A549 (cell line): Measurements from ENCODE around the gene ACO1. TPM values are rescaled to one million over a fixed set of nuclear protein-coding genes. Genes with fewer than 3 reads are reported as not detected.
"Not testable (repeated sequence)": the region's sequence is repeated elsewhere in the genome, so short reads cannot be mapped to it uniquely, and the experiment has no call there.

Source experiments
- ATAC-seq, 2 experiments: fragments of 200-7000 bp in 1 of 2; fragments of >200 bp in 1 of 2; cut with Nextera tagmentation in 1 of 2; cut with Tn5 transposase in 1 of 2; 3 replicates each; pipeline versions ENCODE4 v1.8.0 to v1.9.1; 2018 to 2020; ENCODE audit warnings: mild to moderate bottlenecking in 1 of 2, moderate library complexity in 1 of 2
- CTCF ChIA-PET: fragments of 300-600 bp; sonication (Branson Sonifier 250); formaldehyde crosslinking; extraction: SDS; loops from one replicate; lab custom pipeline; 2021; ENCODE audit warnings: antibody characterized with exemption, inconsistent platforms; lab: Yijun Ruan, JAX
- POLR2A ChIA-PET: fragments of 350-600 bp; formaldehyde crosslinking; extraction: SDS; loops from one replicate; lab custom pipeline; 2021; ENCODE audit warnings: antibody characterized with exemption, inconsistent platforms; lab: Yijun Ruan, JAX
- DNase-seq, 2 experiments: peaks; one replicate each; pipeline versions ENCODE4 v3.0.0 to v3.0.0-alpha.2; 2011 to 2016; ENCODE audit warnings: low read depth in 1 of 2, low spot score in 1 of 2
- FAIRE-seq: peaks from 2 replicates; lab custom pipeline; 2011; peaks lifted over from hg19 to GRCh38; lab: Jason Lieb, UNC
- H3K27ac ChIP-seq, 2 experiments: fragments of >200 bp; sonication (Bioruptor Twin); formaldehyde crosslinking; 3 replicates each; pipeline ENCODE4 v1.5.1; 2016 to 2017
- H3K4me1 ChIP-seq: fragments of >200 bp; sonication (Bioruptor Twin); formaldehyde crosslinking; 3 replicates; pipeline ENCODE4 v1.6.1; 2016
- H3K4me2 ChIP-seq: fragments of >200 bp; sonication (Bioruptor Twin); formaldehyde crosslinking; 3 replicates; pipeline ENCODE4 v1.6.1; 2016
- H3K4me3 ChIP-seq: fragments of >200 bp; sonication (Bioruptor Twin); formaldehyde crosslinking; 3 replicates; pipeline ENCODE4 v1.5.1; 2016
- H3K9me3 ChIP-seq: fragments of >200 bp; sonication (Bioruptor Twin); formaldehyde crosslinking; 3 replicates; pipeline ENCODE4 v1.6.1; 2016
- CHD2 ChIP-seq: fragments of 150-350 bp; IDR thresholded peaks from 2 replicates; pipeline ENCODE4 v1.6.1; 2014; ENCODE audit warnings: low read length; ENCODE audit not compliant: partially characterized antibody
- CHD4 ChIP-seq: fragments of 200-600 bp; sonication (generic); IDR thresholded peaks from 2 replicates; pipeline ENCODE4 v1.6.1; 2016; ENCODE audit warnings: antibody characterized with exemption, mild to moderate bottlenecking, borderline replicate concordance
- EHMT2 ChIP-seq: fragments of 200-600 bp; sonication (generic); IDR thresholded peaks from 2 replicates; pipeline ENCODE4 v1.6.1; 2016; ENCODE audit warnings: antibody characterized with exemption, low read depth, mild to moderate bottlenecking, moderate library complexity
- ESRRA ChIP-seq: fragments of 150-350 bp; IDR thresholded peaks from 2 replicates; pipeline ENCODE4 v1.6.1; 2014; ENCODE audit warnings: mild to moderate bottlenecking, low read length, borderline replicate concordance
- FOXS1 ChIP-seq: fragments of 250-450 bp; sonication (Bioruptor Pico); IDR thresholded peaks from 2 replicates; pipeline ENCODE4 v1.5.0; 2020; ENCODE audit warnings: mild to moderate bottlenecking, moderate library complexity
- JUN ChIP-seq, 2 experiments: fragments of >200 bp; sonication (Bioruptor Twin); formaldehyde crosslinking; IDR thresholded peaks; 2 replicates in 1 of 2; 3 replicates in 1 of 2; pipeline ENCODE4 v1.6.1; 2016 to 2017
- KDM5A ChIP-seq: fragments of 200-600 bp; sonication (generic); IDR thresholded peaks from 2 replicates; pipeline ENCODE4 v1.6.1; 2016; ENCODE audit warnings: antibody characterized with exemption, mild to moderate bottlenecking
- NFE2L2 ChIP-seq: fragments of 150-350 bp; conservative IDR thresholded peaks from 2 replicates; pipeline ENCODE4 v1.6.1; 2014; ENCODE audit warnings: low read length
- PHF8 ChIP-seq: fragments of 200-600 bp; sonication (generic); IDR thresholded peaks from 2 replicates; pipeline ENCODE4 v1.6.1; 2016; ENCODE audit warnings: low read depth, mild to moderate bottlenecking, antibody characterized with exemption, moderate library complexity, borderline replicate concordance
- RAD21 ChIP-seq, 2 experiments: fragments of >200 bp in 1 of 2; sonication (Bioruptor Twin) in 1 of 2; formaldehyde crosslinking in 1 of 2; IDR thresholded peaks in 1 of 2; conservative IDR thresholded peaks in 1 of 2; 2 replicates in 1 of 2; 3 replicates in 1 of 2; pipeline ENCODE4 v1.6.1; 2012 to 2018; ENCODE audit warnings: inconsistent platforms in 1 of 2
- RCOR1 ChIP-seq: fragments of 150-350 bp; IDR thresholded peaks from 2 replicates; pipeline ENCODE4 v1.6.1; 2014; ENCODE audit warnings: antibody characterized with exemption, low read length, low read depth
- RNF2 ChIP-seq: fragments of 200-600 bp; sonication (generic); IDR thresholded peaks from 2 replicates; pipeline ENCODE4 v1.6.1; 2016; ENCODE audit warnings: low read depth, mild to moderate bottlenecking, antibody characterized with exemption, moderate library complexity, borderline replicate concordance
- SMC3 ChIP-seq: fragments of >200 bp; sonication (Bioruptor Twin); formaldehyde crosslinking; IDR thresholded peaks from 3 replicates; pipeline ENCODE4 v1.6.1; 2018; ENCODE audit warnings: inconsistent platforms
- TP53 ChIP-seq: fragments of 250-450 bp; sonication (Bioruptor Pico); IDR thresholded peaks from 2 replicates; pipeline ENCODE4 v1.5.0; 2021; ENCODE audit warnings: mild to moderate bottlenecking, moderate library complexity
- ZC3H11A ChIP-seq: fragments of 450-650 bp; IDR thresholded peaks from 2 replicates; pipeline ENCODE4 v1.6.1; 2014; ENCODE audit warnings: antibody characterized with exemption, mild to moderate bottlenecking
- ZNF302 ChIP-seq: fragments of 250-450 bp; sonication (Bioruptor Pico); IDR thresholded peaks from 2 replicates; pipeline ENCODE4 v1.9.0; 2021; ENCODE audit warnings: inconsistent platforms, mild to moderate bottlenecking, moderate library complexity
- WGBS: methylation state at CpG from one replicate; pipeline ENCODE4 v1.1.6; 2017; ENCODE audit errors: missing lambda C conversion rate; 5-methylcytosine and 5-hydroxymethylcytosine counted together
- polyA plus RNA-seq, 4 experiments: library from polyadenylated mRNA; depleted of rRNA in 3 of 4; stranded (reverse); fragments of >200 nt; fragmentation: RNase III in 1 of 4; extraction: RNeasy Plus Mini Kit Qiagen cat#74134 plus additional on column Dnase treatment in 1 of 4; gene quantifications; 2 replicates in 3 of 4; 3 replicates in 1 of 4; pipeline ENCODE4 v1.2.3, GENCODE V29; 2011 to 2017
- TF ChIP-seq, protein P1 (sequence below): fragments of >200 bp; sonication (Bioruptor Twin); formaldehyde crosslinking; IDR thresholded peaks from 3 replicates; pipeline ENCODE4 v1.5.1; 2016
- TF ChIP-seq, protein P2 (sequence below): fragments of >200 bp; sonication (Bioruptor Twin); formaldehyde crosslinking; IDR thresholded peaks from 3 replicates; pipeline ENCODE4 v1.6.1; 2016
- TF ChIP-seq, protein P3 (sequence below): fragments of >200 bp; sonication (Bioruptor Twin); formaldehyde crosslinking; IDR thresholded peaks from 2 replicates; pipeline ENCODE4 v1.6.1; 2016
- TF ChIP-seq, protein P4 (sequence below): IDR thresholded peaks from 2 replicates; pipeline ENCODE4 v1.6.1; 2012; ENCODE audit warnings: low read depth, borderline replicate concordance

Gene ACO1
- polyA plus RNA-seq, 2 of the 4 experiments (the other 2 are of a cell fraction) = 32.2 to 41.0 TPM

DNA sequence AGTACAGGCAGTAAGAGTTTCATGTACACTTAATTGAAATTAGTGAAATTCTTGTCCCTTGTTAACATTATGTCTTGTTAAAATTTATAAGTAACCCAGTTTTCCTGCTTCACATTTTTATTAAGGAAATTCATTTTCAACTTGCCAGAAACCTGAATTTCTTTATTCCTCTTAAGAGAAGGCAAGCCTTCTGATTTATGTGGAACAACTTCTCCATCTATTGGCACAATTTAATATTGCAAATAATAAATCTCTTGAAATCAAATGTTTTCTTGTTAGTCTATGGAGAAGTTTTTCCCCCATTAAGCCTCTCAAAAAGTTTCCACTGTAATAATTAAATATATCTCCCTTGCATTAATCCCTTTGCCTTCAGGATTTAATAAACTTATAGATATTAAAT, 33.8 kb upstream of the ACO1 start:
- H3K4me2 ChIP-seq = no peak overlapping the region
- no peak overlapping the region for H3K27ac ChIP-seq
- H3K4me3 ChIP-seq = no peak overlapping the region
- TF ChIP-seq NFE2L2 (no peak), SMC3 (peak; percentile 35; the same call in 1 of the 3 replicates), JUN (IDR thresholded peaks at IDR 0.05) (no peak), PHF8 (no peak), RAD21 (conservative IDR thresholded peaks at IDR 0.05 in 1 of 2, IDR thresholded peaks at IDR 0.05 in 1 of 2) (peak; percentile 65 to 68), RCOR1 (no peak), CHD2 (no peak)
- TF ChIP-seq, protein P1, sequence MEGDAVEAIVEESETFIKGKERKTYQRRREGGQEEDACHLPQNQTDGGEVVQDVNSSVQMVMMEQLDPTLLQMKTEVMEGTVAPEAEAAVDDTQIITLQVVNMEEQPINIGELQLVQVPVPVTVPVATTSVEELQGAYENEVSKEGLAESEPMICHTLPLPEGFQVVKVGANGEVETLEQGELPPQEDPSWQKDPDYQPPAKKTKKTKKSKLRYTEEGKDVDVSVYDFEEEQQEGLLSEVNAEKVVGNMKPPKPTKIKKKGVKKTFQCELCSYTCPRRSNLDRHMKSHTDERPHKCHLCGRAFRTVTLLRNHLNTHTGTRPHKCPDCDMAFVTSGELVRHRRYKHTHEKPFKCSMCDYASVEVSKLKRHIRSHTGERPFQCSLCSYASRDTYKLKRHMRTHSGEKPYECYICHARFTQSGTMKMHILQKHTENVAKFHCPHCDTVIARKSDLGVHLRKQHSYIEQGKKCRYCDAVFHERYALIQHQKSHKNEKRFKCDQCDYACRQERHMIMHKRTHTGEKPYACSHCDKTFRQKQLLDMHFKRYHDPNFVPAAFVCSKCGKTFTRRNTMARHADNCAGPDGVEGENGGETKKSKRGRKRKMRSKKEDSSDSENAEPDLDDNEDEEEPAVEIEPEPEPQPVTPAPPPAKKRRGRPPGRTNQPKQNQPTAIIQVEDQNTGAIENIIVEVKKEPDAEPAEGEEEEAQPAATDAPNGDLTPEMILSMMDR = peak; percentile 56
- ATAC-seq (no peak), DNase-seq (peak; percentile 5 to 42), FAIRE-seq (peak; percentile 7)
- ChIA-PET CTCF (interaction anchor here (0.6 to 1.2 kb wide), 5 partner anchors 14 to 1319 kb away, joined by 3 read pairs; no protein-coding TSS in a partner anchor), POLR2A (no interaction called here)
- H3K4me1 ChIP-seq = no peaks in the 10 kb centered on the region
- H3K9me3 ChIP-seq = no peaks in the 10 kb centered on the region

DNA sequence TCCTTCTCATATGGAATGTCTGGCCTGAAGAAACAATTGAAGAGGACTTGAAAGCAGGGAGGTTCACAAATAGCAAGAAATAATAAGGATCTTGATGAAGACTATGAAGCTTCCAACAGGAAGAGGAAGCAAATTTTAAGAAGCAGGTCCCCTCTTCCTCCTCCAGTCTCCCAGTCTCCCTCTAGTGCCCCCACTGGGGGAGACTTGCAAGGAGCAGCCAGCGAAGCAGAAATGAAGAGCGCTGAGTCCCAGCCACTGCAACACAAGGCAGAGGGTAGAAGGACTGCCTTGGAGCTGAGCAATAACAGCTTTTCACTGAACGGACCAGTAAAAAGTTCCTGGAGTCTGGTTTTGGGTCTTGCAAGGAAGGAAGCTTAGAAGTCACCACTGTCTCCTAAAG, 32.6 kb upstream of the ACO1 start:
- Histone ChIP-seq H3K27ac (no peak overlapping the region), H3K4me2 (no peak overlapping the region), H3K4me3 (no peak overlapping the region), H3K9me3 (no peaks in the 10 kb centered on the region), H3K4me1 (no peaks in the 10 kb centered on the region)
- no peak for FAIRE-seq
- POLR2A ChIA-PET = no interaction called here
- peak in 1 of 2 experiments; percentile 24 for DNase-seq
- WGBS = 37% methylated on average over 3 of the region's 3 CpGs
- CTCF ChIA-PET = interaction anchor here (2.6 kb wide), 1 partner anchor 27 kb away, joined by 7 read pairs; no protein-coding TSS in a partner anchor
- TF ChIP-seq PHF8 (no peak), TP53 (CRISPR knock-in tag) (no peak), FOXS1 (no peak), ESRRA (no peak), KDM5A (no peak), RNF2 (no peak), CHD4 (no peak), ZNF302 (no peak), EHMT2 (no peak), ZC3H11A (no peak)
- TF ChIP-seq, protein P2, sequence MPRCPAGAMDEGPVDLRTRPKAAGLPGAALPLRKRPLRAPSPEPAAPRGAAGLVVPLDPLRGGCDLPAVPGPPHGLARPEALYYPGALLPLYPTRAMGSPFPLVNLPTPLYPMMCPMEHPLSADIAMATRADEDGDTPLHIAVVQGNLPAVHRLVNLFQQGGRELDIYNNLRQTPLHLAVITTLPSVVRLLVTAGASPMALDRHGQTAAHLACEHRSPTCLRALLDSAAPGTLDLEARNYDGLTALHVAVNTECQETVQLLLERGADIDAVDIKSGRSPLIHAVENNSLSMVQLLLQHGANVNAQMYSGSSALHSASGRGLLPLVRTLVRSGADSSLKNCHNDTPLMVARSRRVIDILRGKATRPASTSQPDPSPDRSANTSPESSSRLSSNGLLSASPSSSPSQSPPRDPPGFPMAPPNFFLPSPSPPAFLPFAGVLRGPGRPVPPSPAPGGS = no peak
- TF ChIP-seq, protein P3, sequence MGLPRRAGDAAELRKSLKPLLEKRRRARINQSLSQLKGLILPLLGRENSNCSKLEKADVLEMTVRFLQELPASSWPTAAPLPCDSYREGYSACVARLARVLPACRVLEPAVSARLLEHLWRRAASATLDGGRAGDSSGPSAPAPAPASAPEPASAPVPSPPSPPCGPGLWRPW = no peak
- TF ChIP-seq, protein P4, sequence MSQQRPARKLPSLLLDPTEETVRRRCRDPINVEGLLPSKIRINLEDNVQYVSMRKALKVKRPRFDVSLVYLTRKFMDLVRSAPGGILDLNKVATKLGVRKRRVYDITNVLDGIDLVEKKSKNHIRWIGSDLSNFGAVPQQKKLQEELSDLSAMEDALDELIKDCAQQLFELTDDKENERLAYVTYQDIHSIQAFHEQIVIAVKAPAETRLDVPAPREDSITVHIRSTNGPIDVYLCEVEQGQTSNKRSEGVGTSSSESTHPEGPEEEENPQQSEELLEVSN = no peak
- TF ChIP-seq, protein P1 = no peak
- peak; percentile 70 to 79; a peak in 5 of 6 replicates for ATAC-seq

DNA sequence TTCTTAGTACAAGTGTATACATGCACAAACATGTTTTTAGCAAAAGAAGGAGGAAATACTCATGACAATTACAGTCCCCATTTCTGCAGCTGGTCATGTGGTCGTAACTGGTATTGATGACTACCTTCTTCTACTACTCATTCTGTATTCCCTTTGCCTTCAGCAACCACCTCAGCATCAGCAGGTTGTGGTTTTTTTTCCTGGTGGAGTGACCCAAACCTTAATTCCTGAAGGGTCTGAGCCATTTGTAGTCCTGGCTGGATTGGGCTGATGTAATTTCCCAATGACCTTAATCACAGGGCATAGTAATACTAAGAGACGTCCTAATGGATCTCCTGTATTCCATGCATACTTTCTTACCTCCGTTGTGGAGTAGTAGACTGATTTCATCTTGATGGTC, 31.0 kb upstream of the ACO1 start:
- FAIRE-seq, POLR2A ChIA-PET, DNase-seq, H3K4me1 ChIP-seq, H3K4me3 ChIP-seq, H3K4me2 ChIP-seq, ATAC-seq, H3K27ac ChIP-seq, H3K9me3 ChIP-seq: not testable (repeated sequence)
- CTCF ChIA-PET = interaction anchor here (2.6 kb wide), 1 partner anchor 25 kb away, joined by 7 read pairs; no protein-coding TSS in a partner anchor
- 2% methylated on average over 3 of the region's 3 CpGs for WGBS
